Thoracic aorta (tissue), 2 donors: ENCODE measurements around the gene LENG9. TPM values are rescaled to one million over a fixed set of nuclear protein-coding genes. Genes with fewer than 3 reads are reported as not detected.

Experiments
- ATAC-seq: fragments of 150-250 bp; one replicate; pipeline ENCODE4 v1.8.0; 2017; ENCODE audit warnings: low read depth; ENCODE audit not compliant: insufficient number of reproducible peaks, low FRiP score
- DNase-seq: peaks from one replicate; pipeline ENCODE4 v3.0.0-alpha.2; 2020; ENCODE audit warnings: low spot score
- H3K27ac ChIP-seq, 2 donors: fragments of 200-600 bp; sonication (generic); 1 replicate in 1 of 2; 2 replicates in 1 of 2; pipeline ENCODE4 v1.5.1; 2016; ENCODE audit warnings: mild to moderate bottlenecking in 2 of 2, moderate library complexity in 2 of 2
- H3K27me3 ChIP-seq: fragments of 200-600 bp; sonication (generic); replicated peaks from 2 replicates; pipeline ENCODE4 v1.6.0; 2016; ENCODE audit warnings: mild to moderate bottlenecking; ENCODE audit not compliant: insufficient read depth
- H3K36me3 ChIP-seq: fragments of 200-600 bp; sonication (generic); one replicate; pipeline ENCODE4 v1.5.1; 2016
- H3K4me1 ChIP-seq, 2 donors: fragments of 200-600 bp; sonication (generic); 1 replicate in 1 of 2; 2 replicates in 1 of 2; pipeline versions ENCODE4 v1.5.1 to v1.6.0; 2016; ENCODE audit warnings: low read depth in 2 of 2, mild to moderate bottlenecking in 1 of 2; ENCODE audit not compliant: control insufficient read depth in 1 of 2
- H3K4me3 ChIP-seq: fragments of 200-600 bp; sonication (generic); 2 replicates; pipeline ENCODE4 v1.5.1; 2016; ENCODE audit warnings: mild to moderate bottlenecking
- H3K9me3 ChIP-seq: fragments of 200-600 bp; sonication (generic); 2 replicates; pipeline ENCODE4 v1.5.1; 2016
- total RNA-seq, 2 donors: library from RNA; depleted of rRNA; stranded (reverse); fragments of >200 nt; gene quantifications; one replicate each; pipeline versions ENCODE4 v1.1.0 to v1.2.3, GENCODE V29; 2016
- TF ChIP-seq, protein P1 (sequence below): fragments of 200-600 bp; sonication (generic); IDR thresholded peaks from one replicate; pipeline ENCODE4 v1.5.1; 2019; ENCODE audit warnings: antibody characterized with exemption

Gene LENG9
- total RNA-seq, 2 donors from 2014 or later, result 8.5 to 14.4 TPM

DNA sequence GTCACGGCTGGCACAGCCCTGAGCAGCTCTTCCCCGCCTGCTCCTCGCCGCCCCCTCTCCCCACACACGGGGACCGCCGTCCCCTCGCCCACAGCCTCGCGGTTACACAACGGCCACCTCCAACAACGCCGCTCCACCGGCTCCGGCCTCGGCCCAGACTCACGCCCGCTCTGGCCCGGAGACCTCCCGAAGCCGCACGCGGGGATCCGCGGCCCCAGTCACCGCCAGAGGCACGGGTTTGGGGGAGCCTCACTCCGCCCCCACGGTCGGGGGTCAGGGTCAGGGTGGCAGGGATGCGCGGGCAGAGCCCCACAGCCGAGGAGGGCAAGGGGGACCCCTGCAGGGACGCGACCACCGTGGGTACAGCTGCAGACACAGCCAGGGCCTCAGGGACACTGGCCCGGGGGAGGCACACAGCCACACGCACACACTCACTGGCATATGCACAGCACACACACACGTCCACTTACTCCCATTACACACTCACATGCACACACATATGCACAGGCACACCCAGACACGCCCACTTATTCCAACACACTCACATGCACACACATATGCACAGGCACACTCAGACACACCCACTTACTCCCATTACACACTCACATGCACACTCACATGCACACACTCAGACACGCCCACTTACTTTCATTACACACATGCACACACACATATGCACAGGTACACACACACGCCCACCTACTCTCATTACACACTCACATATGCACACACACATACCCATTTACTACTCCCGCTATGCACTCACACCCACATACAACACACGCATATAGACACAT lies 46.7 kb downstream of the LENG9 start:
- Histone ChIP-seq H3K4me1 (no peaks in the 10 kb centered on the region), H3K4me3 (no peak overlapping the region), H3K36me3 (no peaks in the 10 kb centered on the region), H3K27ac (no peak overlapping the region), H3K27me3 (peaks cover 11% of the 10 kb centered on the region), H3K9me3 (no peaks in the 10 kb centered on the region)
- DNase-seq, result no peak
- ATAC-seq, result no peak
- TF ChIP-seq, protein P1, sequence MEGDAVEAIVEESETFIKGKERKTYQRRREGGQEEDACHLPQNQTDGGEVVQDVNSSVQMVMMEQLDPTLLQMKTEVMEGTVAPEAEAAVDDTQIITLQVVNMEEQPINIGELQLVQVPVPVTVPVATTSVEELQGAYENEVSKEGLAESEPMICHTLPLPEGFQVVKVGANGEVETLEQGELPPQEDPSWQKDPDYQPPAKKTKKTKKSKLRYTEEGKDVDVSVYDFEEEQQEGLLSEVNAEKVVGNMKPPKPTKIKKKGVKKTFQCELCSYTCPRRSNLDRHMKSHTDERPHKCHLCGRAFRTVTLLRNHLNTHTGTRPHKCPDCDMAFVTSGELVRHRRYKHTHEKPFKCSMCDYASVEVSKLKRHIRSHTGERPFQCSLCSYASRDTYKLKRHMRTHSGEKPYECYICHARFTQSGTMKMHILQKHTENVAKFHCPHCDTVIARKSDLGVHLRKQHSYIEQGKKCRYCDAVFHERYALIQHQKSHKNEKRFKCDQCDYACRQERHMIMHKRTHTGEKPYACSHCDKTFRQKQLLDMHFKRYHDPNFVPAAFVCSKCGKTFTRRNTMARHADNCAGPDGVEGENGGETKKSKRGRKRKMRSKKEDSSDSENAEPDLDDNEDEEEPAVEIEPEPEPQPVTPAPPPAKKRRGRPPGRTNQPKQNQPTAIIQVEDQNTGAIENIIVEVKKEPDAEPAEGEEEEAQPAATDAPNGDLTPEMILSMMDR, result no peak

DNA sequence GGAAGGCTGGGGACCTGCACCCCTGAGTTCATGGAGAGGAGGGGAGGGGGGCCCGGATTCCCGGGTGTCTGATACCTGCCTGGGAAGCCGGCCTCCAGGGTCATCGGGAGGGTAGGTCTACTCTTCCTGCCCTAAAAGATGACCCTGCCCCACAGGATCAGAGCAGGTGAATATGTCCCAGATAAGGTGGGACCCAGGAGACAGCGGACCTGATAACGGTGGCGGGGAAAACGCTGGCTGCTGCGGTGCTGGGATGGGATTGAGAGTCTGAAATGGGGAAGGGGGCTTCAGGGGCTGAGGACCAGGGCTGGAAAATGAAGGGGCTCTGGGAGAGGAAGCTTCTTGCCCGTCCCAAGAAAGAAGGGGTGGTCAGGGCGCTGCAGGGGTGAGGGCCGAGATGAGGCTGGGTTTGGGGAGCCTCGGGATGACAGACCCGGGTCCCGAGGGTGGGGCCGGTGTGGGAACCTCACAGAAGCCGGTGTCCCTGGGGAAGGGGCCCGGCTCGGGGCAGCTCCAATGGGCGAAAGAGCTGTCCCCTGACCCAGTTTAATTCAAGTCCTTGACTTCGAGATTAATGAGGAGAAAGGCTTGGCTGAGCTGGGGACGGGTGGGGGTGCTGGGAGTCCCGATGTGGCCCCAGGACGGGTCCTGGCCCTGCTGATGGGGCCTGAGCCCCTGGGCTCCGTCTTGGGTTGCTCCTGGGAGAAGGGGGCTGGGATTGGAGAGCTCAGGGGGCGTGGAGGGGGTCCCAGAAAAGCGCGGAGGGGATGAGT lies 47.5 kb downstream of the LENG9 start:
- DNase-seq, result no peak
- peaks cover 11% of the 10 kb centered on the region for H3K27me3 ChIP-seq
- H3K9me3 ChIP-seq, result no peaks in the 10 kb centered on the region
- TF ChIP-seq, protein P1, result no peak
- no peaks in the 10 kb centered on the region for H3K4me1 ChIP-seq
- no peaks in the 10 kb centered on the region for H3K36me3 ChIP-seq
- H3K4me3 ChIP-seq, result no peak overlapping the region
- no peak for ATAC-seq
- H3K27ac ChIP-seq, result no peak overlapping the region

DNA sequence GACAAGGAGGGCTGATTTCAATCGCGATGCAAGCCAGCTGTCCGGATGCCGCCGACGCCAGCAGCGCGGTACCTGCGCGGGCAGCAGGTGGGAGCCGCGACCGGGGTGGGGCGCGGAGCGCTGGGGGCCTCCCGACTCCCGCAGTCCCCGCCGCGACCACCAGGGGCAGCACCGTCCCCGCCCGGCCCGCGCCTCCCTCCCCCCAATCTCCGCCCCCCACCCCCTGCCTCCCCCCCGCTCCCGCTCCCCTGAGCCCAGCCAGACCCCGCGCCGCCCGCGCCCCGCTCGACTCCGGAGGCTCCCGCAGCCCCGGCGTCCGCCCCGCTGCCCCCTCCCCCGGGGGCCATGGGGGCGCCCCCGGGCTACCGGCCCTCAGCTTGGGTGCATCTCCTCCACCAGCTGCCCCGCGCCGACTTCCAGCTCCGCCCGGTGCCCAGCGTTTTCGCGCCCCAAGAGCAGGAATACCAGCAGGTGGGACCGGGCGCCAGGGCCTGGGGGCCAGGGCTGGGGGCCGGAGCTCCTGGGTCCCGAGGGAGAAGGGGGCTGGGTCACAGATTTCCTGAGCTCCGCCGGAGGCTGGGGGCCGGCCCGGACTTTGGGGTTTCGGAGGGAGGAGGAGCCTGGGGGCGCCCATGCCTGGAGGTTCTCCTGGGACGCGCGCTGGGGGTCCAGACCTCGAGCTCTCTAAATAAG lies 48.2 kb downstream of the LENG9 start, which contains the start of gene TTYH1:
TTYH1 (plus strand) TSS at position 257 of the 693 bp plus-strand sequence; CDS start at position 346, 89 bp downstream.
- Histone ChIP-seq H3K4me1 (no peaks in the 10 kb centered on the region), H3K27me3 (peaks cover 11% of the 10 kb centered on the region), H3K36me3 (no peaks in the 10 kb centered on the region), H3K27ac (no peak within 1 kb of the TSS), H3K9me3 (no peaks in the 10 kb centered on the region), H3K4me3 (no peak within 1 kb of the TSS)
- DNase-seq (no peak), ATAC-seq (no peak)
- TF ChIP-seq, protein P1, result no peak

DNA sequence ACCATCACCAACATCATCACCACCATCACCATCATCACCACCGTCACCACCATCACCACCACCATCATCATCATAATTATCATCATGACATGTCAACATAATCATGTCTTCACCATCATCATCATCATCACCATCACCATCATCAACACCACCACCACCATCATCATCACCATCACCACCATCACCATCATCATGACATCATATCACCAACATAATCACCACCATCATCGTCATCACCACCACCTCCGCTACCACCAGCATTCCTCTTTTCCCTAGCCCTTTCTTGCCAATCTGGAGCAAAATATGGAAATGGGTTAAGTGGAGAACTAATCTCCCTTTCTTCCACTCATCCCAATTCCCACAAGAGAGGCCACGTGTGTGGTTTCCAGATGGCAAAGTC lies 49.4 kb downstream of the LENG9 start:
- H3K27me3 ChIP-seq, result peaks cover 11% of the 10 kb centered on the region

More for the DNA sequence above, 49.4 kb downstream of the LENG9 start:
- DNase-seq (no peak), ATAC-seq (no peak)
- H3K4me1 ChIP-seq, result no peaks in the 10 kb centered on the region
- H3K9me3 ChIP-seq, result no peaks in the 10 kb centered on the region
- TF ChIP-seq, protein P1, result no peak
- no peak overlapping the region for H3K27ac ChIP-seq
- no peaks in the 10 kb centered on the region for H3K36me3 ChIP-seq
- H3K4me3 ChIP-seq, result no peak overlapping the region
